ENCODE data around the gene TTLL11.
A peak's percentile ranks its signal among the peaks of the same experiment; 100 is the strongest.

Gene TTLL11

DNA sequence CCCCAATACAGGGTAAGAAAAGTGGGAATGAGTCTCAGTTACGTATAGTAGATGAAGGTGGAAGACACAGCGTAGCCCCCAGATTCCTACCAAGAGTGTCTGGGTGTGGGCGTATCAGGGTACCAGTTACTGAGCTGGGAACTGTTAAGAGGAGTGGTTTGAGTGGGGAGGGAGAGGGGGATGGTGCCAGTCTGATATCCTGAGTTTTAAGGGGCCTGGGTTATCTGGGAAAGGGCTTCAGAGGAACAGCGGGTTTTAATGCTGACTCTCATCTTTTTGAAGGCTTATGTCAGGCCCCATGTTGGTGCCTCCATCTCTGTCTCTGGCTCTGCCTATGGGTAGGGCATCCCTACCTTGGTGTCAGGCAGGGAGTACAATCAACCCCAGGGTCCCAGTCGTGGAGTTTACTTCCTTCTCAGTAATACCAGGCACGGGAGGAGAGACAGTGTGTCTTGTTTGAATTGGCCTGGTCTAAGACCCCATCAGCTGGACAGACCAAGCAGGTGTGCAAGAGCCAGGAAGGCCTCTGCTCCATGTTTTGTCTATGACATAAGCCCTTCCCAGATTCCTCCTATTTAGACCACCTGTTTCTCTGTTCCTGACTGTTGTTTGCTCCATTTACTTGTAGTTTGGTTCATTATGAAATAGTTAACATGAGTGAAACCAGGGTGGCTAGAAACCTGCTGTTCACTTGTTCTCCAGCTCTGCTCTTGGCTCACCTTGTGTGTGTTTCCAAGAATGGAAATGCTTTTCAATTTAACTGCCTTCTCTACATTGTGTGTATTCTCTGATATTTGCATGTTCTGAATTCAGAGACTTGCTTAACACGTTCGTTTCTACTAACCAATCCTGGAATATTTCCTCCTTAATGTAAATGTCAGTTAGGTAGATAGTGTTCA is 316.1 kb downstream of the TTLL11 start:
- no peaks in the 10 kb centered on the region for H3K27me3 ChIP-seq (ENCODE audit: insufficient read depth, low read depth, severe bottlenecking)
- H3K27ac ChIP-seq = no peak overlapping the region
- TF ChIP-seq, protein P1, sequence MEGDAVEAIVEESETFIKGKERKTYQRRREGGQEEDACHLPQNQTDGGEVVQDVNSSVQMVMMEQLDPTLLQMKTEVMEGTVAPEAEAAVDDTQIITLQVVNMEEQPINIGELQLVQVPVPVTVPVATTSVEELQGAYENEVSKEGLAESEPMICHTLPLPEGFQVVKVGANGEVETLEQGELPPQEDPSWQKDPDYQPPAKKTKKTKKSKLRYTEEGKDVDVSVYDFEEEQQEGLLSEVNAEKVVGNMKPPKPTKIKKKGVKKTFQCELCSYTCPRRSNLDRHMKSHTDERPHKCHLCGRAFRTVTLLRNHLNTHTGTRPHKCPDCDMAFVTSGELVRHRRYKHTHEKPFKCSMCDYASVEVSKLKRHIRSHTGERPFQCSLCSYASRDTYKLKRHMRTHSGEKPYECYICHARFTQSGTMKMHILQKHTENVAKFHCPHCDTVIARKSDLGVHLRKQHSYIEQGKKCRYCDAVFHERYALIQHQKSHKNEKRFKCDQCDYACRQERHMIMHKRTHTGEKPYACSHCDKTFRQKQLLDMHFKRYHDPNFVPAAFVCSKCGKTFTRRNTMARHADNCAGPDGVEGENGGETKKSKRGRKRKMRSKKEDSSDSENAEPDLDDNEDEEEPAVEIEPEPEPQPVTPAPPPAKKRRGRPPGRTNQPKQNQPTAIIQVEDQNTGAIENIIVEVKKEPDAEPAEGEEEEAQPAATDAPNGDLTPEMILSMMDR (IDR thresholded peaks at IDR 0.05; ENCODE audit: low read depth, low read length) = no peak
- H3K9me3 ChIP-seq (ENCODE audit: severe bottlenecking) = no peaks in the 10 kb centered on the region
- H3K36me3 ChIP-seq = peaks cover 93% of the 10 kb centered on the region
- no peak overlapping the region for H3K4me3 ChIP-seq (ENCODE audit: low read depth, low read length)
- no peak for DNase-seq

DNA sequence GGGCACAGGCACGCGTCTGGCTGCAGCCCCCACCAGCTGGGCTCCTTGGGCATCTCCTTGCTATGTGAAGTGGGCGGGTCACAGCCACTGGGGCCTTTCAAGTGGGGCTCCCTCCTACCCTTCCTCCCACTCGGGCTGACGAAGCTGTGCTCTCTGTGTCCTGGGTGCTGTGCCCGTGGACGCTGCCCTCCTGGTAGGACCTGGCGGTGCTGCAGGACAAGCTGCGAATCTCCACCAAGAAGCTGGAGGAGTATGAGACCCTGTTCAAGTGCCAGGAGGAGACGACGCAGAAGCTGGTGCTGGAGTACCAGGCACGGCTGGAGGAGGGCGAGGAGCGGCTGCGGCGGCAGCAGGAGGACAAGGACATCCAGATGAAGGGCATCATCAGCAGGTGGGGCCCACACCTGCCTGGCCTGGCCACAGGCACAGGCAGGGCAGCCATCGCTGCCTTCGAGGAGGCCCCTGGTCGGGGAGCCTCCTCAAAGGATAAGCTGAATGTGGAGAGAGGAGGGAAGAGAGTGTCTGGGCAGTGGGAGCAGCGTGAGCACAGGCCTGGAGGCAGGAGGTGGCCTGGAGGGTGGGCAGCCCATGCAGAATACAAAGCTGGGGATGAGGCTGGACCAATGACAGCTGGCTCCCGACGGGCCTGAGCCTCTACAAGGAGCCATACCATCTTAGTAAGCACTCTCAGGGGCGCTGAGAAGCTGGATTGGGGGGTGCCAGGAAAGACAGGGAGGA is 316.9 kb downstream of the TTLL11 start:
- peaks cover 93% of the 10 kb centered on the region for H3K36me3 ChIP-seq
- H3K4me3 ChIP-seq (ENCODE audit: low read depth, low read length) = no peak overlapping the region
- no peak for DNase-seq
- TF ChIP-seq, protein P1 (IDR thresholded peaks at IDR 0.05; ENCODE audit: low read depth, low read length) = no peak
- no peaks in the 10 kb centered on the region for H3K9me3 ChIP-seq (ENCODE audit: severe bottlenecking)
- no peaks in the 10 kb centered on the region for H3K27me3 ChIP-seq (ENCODE audit: insufficient read depth, low read depth, severe bottlenecking)
- H3K27ac ChIP-seq = no peak overlapping the region

DNA sequence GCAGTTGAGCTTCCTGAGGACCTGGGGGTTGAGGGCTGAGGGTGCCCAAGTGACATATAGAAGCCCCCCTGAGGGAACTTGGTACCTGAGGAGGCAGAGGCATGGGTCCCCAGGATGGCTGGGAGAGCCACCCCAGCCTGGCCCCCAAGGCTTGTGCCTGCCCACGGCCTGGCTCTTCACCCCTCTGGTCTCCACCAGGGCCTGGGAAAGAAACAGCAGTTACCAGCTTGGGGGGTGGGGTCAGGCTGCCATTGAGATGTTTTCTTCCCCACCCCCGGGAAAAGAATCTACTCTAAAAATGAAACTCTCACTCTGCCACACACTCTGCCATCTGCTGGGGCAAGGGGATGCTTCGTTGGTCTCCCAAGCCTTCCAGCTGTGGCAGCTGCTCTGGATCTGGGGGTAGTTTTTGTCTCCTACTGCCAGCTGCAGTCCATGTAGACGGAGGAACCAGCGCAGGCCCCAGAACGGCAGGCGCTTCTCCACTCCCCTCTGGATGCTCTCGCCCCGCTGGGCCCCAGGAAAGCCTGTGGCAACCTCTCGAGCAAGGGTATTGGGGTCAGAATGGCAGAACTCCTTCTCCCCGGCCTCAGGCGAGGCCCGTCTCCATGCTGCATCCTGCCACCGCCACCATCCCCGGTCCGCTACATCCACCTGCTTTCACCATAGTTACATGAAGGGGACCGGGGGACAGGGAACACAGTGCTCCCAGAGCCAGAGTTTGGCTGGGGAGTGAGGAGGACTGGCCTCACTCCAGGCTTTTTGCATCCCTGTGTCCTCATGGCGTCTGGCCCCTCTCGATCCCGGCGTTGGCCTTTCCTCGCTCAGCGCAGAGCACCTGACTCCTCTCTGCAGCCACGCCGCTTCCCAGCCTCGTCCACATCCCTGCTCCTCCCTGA is 318.1 kb downstream of the TTLL11 start:
- H3K4me3 ChIP-seq (ENCODE audit: low read depth, low read length) = no peak overlapping the region
- H3K27ac ChIP-seq = no peak overlapping the region
- H3K27me3 ChIP-seq (ENCODE audit: insufficient read depth, low read depth, severe bottlenecking) = no peaks in the 10 kb centered on the region
- TF ChIP-seq, protein P1 (IDR thresholded peaks at IDR 0.05; ENCODE audit: low read depth, low read length) = no peak
- H3K36me3 ChIP-seq = peaks cover 95% of the 10 kb centered on the region
- no peak for DNase-seq
- H3K9me3 ChIP-seq (ENCODE audit: severe bottlenecking) = no peaks in the 10 kb centered on the region

DNA sequence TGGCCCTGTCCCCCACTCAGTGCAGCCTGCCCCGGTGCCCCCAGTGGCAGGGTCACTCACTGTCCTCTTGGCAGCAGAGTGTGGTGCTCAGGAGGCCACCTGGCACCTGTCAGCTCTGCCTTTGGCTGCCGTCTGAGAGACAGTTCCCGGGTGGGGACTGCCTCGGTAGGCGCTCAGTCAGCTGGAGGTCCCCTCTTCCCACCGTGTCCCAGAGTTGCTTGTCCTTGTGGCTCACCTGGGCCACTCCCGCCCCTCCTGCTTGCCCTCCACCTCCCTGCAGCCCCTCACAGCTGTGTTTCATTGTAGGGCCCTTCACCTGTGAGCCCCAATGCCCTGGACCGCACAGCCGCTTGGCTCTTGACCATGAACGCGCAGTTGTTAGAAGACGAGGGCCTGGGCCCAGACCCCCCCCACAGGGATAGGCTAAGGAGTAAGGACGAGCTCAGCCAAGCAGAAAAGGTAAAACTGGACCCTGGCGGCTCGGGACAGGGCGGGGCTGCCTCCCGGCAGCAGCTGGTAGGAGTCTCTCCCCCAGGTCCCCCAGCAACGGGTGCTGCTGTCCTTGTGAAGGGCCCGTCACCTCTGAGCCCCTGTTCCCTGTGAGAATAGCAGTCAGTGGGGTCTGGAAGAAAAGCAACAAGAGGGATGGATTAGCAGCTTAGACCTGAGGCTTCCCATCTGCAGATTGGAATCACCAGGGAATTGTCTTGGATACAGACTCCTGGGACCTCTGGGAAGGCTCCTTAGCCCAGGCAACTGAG is 319.0 kb downstream of the TTLL11 start:
- Histone ChIP-seq H3K9me3 (ENCODE audit: severe bottlenecking) (no peaks in the 10 kb centered on the region), H3K27ac (no peak overlapping the region), H3K27me3 (ENCODE audit: insufficient read depth, low read depth, severe bottlenecking) (no peaks in the 10 kb centered on the region), H3K36me3 (peaks cover 95% of the 10 kb centered on the region), H3K4me3 (ENCODE audit: low read depth, low read length) (no peak overlapping the region)
- TF ChIP-seq, protein P1 (IDR thresholded peaks at IDR 0.05; ENCODE audit: low read depth, low read length) = 0 out of 2 replicates have a peak, but pooled peaks have one; percentile 14
- no peak for DNase-seq

All from WERI-Rb-1 (cell line).